Caki2 (cell line): ENCODE results near the gene PHC2. TPM values are rescaled to one million over a fixed set of nuclear protein-coding genes. Genes with fewer than 3 reads are reported as not detected.

Experiments used
- DNase-seq: peaks from one replicate; pipeline ENCODE4 v3.0.0-alpha.2; 2015; ENCODE audit warnings: low read depth
- in situ Hi-C: cut with HindIII; loops from 2 replicates; pipeline ENCODE4 v1.10.0; 2016; ENCODE audit warnings: low sequenced_read_pairs, low pct_unique_long_range_greater_than_20kb, mixed read lengths
- total RNA-seq: library from RNA; depleted of rRNA; stranded (reverse); fragments of >200 nt; shearing (Covaris generic); gene quantifications from 2 replicates; pipeline ENCODE4 v1.2.3, GENCODE V29; 2014; ENCODE audit warnings: low replicate concordance

The PHC2 gene
- total RNA-seq, 1 experiment from 2014 or later, result 82.5 TPM

DNA sequence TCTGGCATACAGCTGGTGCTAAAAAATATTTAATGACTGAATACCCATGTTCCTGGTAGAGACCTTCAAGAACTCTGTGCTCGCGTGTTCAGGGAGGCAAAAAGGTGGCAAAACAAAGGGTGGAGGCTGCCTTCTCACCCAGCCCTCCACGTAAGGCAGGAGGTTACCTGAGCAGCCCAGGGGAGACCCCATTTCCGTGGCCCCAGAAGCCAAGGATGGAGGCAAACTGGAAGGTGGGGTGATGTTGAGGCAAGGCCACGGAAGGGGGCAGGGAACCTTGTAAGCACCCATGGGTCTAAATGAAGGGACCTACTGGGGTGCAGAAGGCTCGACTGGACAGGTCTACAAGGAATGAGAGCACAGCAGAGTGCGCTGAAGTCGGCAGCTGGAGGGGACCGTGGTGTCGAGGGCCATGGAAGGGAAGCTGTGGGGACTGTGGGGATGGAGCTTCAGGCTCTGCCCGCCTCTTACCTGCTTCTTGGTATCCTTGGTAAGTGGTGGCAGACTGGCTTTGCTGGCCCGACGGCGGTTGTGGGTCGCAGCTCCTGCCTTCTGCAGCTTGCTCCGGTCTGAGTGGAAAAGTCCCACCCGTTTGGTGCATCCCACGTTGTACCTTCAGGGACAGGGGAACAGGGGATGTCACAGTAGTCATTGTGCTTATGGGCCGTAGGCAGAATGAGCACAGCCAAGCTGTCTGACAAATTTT is 101.1 kb downstream of the PHC2 start:
- DNase-seq, result no peak
- in situ Hi-C loops, result no loop called here

- in situ Hi-C loops, result no loop called here
- no peak for DNase-seq
These were observed 102.1 kb downstream of the PHC2 start for GRCh38 chr1:33328817-33329216.

DNA sequence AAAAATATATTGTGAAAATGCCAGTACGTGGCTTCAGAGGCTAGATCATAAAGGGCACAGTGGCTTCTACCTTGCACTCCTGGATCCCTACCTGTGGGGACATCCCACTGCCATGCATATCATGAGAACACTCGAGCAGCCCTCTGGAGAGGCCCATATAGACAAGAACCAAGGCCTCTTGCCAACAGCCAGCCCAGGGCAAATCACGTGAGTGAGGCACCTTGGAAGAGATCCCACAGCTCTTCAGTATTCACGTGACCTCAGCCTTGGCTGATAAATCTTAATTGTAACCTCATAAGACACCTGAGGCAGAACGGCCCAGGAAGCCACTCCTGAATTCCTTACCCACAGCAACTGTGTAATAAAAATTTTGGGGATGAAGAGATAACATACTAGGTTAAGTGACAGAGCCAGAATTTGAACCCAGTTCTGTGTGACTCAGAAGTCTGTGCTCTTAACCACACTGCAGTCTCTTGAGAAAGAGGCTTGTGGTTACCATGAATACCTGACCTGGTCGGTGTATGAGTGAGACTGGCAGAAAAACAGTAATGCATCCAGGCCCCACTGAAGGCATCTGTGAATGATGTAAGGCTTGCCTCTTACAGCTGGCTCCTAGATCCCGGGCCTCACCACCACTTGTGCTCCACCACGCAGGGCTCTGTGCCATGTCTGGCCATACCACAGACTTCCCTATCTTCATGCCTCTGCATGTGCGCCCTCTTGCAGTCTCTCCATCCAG is 103.1 kb downstream of the PHC2 start:
- peak; percentile 14 for DNase-seq
- in situ Hi-C loops, result no loop called here

GRCh38 chr1:33326785-33327184 is 104.1 kb downstream of the PHC2 start:
- in situ Hi-C loops, result no loop called here

GRCh38 chr1:33324677-33325575 is 106.0 kb downstream of the PHC2 start:
- DNase-seq, result no peak
- in situ Hi-C loops, result no loop called here

More at GRCh38 chr1:33326785-33327184, 104.1 kb downstream of the PHC2 start:
- DNase-seq, result no peak

- DNase-seq, result no peak
- in situ Hi-C loops, result no loop called here
These were observed 107.0 kb downstream of the PHC2 start for GRCh38 chr1:33323663-33324477.

- in situ Hi-C loops, result no loop called here
These were observed 107.9 kb downstream of the PHC2 start for GRCh38 chr1:33322870-33323585.

GRCh38 chr1:33322109-33322508 is 108.8 kb downstream of the PHC2 start:
- in situ Hi-C loops, result no loop called here
- DNase-seq, result no peak

More at GRCh38 chr1:33322870-33323585, 107.9 kb downstream of the PHC2 start:
- peak; percentile 10 for DNase-seq

DNA sequence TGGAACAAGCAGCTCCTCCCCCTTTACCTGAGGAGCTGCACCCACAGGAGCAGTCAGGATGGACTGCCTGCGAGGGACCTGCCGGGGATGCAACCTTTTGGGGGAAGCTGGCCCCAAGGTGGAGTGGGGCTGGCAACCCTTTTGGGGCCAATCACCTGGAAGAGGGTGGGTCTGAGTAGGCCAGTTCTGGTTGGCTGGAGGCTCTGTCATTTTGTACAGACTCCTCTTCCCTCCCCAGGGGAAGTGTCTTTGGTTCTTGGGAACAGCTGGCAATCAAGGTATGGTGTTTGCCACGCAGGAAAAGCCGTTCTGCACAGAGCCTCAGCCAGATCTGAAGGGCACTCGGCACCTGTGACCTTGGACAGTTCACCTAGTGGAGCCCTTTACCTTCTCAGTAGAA is 109.7 kb downstream of the PHC2 start:
- DNase-seq, result no peak
- in situ Hi-C loops, result no loop called here

- in situ Hi-C loops, result no loop called here
- no peak for DNase-seq
These were observed 110.2 kb downstream of the PHC2 start, which contains the start of gene A3GALT2 for GRCh38 chr1:33320619-33321165. A3GALT2 (minus strand) TSS chr1:33321098; CDS start chr1:33321098, 0 bp downstream.

GRCh38 chr1:33319949-33320618 is 110.8 kb downstream of the PHC2 start:
- no peak for DNase-seq
- in situ Hi-C loops, result no loop called here

GRCh38 chr1:33319186-33319948 is 111.5 kb downstream of the PHC2 start:
- in situ Hi-C loops, result no loop called here
- DNase-seq, result no peak

GRCh38 chr1:33317946-33318345 is 112.9 kb downstream of the PHC2 start:
- in situ Hi-C loops, result no loop called here
- DNase-seq, result no peak

DNA sequence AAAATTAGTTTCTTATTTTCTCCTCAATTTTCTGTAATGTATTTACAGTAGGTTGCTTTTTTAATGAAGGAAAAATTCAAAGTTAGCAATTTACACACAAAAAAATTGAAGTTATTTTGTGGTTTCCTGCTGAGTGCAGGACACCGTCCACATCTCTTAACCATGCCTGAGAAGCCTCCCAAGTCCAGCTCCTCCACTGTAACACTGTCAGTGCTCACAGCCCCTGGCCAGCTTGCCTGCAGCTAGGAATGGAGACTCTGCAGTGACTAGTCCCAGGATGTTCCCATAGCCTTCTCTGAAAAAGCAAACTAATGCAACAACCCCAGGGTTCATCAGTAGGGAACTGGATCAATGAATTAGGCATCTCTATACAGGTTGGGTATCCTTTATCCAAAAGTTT is 113.5 kb downstream of the PHC2 start:
- in situ Hi-C loops, result no loop called here

DNA sequence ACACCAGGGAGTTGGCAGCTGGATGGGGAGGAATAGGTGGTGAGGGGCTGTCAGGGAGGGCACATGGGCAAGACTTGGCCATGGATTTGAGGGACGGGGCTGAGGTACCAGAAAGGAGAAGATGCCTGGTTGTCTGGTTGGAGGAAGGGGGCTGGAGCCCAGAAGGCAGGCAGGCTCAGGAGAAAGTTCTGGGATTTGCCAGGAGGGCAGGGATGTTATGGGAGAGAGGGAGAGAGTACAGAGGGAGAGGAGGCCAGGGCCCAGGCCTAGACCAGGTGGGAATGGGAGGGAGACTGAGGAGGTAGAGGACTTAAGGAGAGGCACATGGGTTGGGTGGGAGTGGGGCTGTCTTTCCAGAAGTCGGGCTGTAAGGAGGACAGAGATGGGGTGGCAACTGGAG is 114.3 kb downstream of the PHC2 start:
- DNase-seq, result no peak
- in situ Hi-C loops, result no loop called here

More for the DNA sequence above, 113.5 kb downstream of the PHC2 start:
- DNase-seq, result no peak

DNA sequence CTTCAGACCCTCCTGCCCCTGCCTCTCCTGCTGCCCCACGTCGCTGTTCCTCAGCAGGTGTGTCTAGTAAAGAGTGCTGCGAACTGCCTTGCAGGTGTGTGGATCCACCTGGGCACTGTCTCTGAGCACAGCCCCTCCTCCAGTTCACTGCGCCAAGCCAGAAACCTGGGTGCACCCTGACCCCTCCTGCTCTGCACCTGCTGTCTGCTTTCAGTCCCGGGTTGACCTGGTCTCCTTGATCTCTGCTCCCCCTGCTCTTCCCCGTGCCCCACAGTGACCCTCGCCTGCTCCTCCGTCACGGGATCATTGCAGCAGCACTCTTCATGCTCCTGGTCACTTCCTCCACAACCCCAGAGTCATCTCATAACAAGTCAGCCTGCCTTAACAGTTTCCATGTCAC is 116.5 kb downstream of the PHC2 start:
- DNase-seq, result no peak
- in situ Hi-C loops, result no loop called here
